Left colon (tissue), 2 donors: ENCODE results near the gene GFER. TPM values are rescaled to one million over a fixed set of nuclear protein-coding genes. Genes with fewer than 3 reads are reported as not detected.
A peak's percentile ranks its signal among the peaks of the same experiment; 100 is the strongest.
"Not testable (repeated sequence)": the region's sequence is repeated elsewhere in the genome, so short reads cannot be mapped to it uniquely, and the experiment has no call there.

Experiments
- ATAC-seq: fragments of 200-7000 bp; cut with Tn5 transposase; one replicate; pipeline ENCODE4 v1.9.1; 2020; ENCODE audit warnings: mild to moderate bottlenecking, moderate library complexity
- DNase-seq, 2 donors: peaks; one replicate each; pipeline ENCODE4 v3.0.0-alpha.2; 2020
- intact Hi-C, 2 donors: fragments of 100-400 bp; cut with DNase I in 1 of 2; cut with micrococcal nuclease in 1 of 2; formaldehyde crosslinking; loops; one replicate each; pipeline versions ENCODE4 v1.11.2 to v1.14.0; 2022; cut with DNase I, micrococcal nuclease
- total RNA-seq, 2 donors: library from RNA; stranded (reverse); fragmentation: NEBNext Ultra II Directional; extraction: Animal tissue kit (Norgen Biotek cat#: 25700); gene quantifications; one replicate each; pipeline ENCODE4 v1.2.1, GENCODE V29; 2021
- donor health status: DM: no; HTN: no; CAD: no.
- donor health status: DM: yes; HTN: yes; CAD: no.

The GFER gene
- total RNA-seq, 2 donors from 2014 or later, result 73.7 to 82.3 TPM

DNA sequence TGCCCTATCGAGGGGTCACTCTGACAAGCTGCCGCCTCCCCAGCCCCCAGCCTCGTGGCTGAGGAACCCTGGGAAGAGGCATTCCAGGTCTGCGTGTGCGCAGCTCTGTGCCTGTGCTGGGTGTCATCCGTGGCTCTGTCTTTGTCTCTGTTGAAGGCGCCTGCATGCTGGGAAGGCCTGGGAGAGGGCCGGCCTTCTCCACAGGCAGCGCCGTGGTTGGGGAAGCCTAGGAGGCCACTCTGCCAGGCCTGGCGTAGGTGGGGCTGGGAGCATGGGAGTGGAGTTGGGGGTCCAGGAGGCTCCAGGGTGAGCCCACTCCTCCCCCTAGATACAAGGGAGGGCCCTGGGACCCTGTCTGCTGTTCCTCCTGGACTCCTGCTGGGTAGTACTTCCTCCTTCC lies 46.0 kb downstream of the GFER start:
- intact Hi-C loops, result no loop called here
- no peak for DNase-seq
- ATAC-seq, result no peak

DNA sequence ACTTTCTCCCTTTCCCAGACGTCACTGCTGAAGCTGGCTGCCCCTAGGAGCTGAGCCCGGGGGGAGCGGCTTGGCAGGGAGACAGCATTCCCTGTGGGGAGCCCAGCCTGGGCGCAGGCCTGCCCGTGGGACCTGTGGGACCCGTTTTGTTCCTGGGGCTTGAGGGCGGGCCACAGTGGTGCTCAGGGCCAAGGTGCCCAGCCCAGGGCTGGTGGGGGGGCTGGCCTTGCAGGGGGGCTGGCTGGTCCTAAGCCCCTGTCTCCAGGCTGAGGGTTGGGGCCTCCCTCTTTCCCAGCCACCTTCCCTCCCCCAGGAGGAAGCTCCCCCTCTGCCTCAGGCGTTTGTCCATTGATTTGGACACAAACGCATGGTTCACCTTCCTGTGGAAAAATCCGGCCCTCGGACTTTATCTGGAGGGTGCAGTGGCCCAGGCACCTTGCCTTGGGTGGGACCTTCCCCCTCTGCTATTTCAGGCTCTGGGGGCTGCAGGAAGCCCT lies 47.1 kb downstream of the GFER start:
- intact Hi-C loops, result no loop called here

DNA sequence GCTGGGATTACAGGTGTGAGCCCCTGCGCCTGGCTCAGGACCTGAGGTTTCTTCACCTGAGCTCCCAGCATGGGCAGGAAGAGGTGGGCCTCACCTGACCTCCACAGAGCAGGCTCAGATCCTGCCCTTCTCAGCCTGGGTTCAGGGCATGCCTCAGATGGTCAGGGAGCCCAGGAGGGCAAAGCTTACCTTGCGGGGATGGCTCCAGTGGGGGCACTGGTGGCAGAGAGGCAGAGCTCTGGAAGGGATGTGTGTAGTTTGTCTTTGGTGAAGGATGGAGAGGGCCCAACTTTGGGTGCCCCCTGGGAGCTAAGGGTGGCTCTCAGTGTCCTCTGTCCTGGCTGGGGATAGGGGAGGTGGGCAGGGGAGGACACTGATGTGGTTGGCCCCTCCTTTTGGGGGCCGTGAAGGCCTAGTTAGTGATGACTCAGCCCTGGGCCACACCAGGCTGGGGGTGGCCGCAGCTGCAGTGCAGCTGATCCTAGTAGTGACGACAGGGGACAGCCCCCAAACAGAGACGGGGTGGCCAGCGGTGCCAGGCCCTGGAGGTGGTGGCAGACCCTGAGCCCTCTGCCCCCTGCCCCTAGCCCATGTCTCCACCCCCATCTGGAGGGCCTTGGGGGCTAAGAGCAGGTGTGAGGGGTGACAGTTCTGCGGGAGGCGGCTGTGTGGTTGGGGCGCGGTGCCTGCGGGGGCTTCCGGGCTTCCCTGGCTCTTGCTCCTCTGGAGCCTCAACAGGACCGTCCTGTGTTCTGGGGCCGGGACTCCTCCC lies 48.5 kb downstream of the GFER start:
- intact Hi-C loops, result no loop called here
- DNase-seq (no peak), ATAC-seq (no peak)

More for the DNA sequence above, 47.1 kb downstream of the GFER start:
- ATAC-seq, result no peak
- no peak for DNase-seq

DNA sequence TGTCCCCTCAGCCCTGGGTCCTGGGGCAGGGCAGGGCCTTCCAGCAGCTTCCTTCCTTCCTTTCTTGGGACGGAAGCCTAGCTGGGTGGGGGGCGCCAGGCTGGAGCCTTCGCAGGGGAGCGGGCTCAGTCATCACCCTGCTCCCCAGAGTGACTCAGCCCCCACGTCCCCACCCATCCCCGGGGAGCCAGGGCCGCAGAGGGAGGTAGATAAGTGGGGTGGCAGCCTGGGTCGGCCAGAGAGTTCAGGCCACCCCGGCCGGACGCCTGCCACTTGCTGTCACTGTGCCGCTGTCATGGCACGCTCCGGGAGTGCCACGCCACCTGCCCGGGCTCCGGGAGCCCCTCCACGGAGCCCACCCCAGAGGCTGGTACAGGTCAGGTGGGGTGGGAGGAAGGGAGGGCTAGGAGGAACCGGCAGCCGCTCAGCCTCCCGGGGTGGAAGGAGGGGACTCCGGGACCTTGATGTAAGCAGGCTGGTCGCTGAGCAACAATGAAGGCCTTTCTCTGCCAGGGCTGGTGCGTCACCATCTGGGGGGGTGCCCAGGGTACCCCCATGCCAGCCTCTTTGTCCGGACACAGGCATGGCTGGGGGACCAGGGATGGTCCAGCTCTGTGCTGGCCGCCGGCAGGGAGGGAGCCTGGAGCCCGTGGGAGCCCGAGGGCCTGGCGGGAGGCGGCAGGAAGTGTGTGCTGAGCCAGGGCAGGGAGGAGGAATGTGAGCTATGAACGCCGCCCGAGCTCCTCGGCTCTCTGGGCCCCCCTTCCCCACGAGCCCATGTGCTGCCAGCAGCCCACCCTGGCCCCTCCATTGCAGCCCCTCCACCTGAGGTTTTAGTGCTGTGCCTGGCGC lies 49.3 kb downstream of the GFER start:
- intact Hi-C loops, result no loop called here
- ATAC-seq, result peak; percentile 20
- peak in 1 of 2 donors; percentile 30 for DNase-seq

DNA sequence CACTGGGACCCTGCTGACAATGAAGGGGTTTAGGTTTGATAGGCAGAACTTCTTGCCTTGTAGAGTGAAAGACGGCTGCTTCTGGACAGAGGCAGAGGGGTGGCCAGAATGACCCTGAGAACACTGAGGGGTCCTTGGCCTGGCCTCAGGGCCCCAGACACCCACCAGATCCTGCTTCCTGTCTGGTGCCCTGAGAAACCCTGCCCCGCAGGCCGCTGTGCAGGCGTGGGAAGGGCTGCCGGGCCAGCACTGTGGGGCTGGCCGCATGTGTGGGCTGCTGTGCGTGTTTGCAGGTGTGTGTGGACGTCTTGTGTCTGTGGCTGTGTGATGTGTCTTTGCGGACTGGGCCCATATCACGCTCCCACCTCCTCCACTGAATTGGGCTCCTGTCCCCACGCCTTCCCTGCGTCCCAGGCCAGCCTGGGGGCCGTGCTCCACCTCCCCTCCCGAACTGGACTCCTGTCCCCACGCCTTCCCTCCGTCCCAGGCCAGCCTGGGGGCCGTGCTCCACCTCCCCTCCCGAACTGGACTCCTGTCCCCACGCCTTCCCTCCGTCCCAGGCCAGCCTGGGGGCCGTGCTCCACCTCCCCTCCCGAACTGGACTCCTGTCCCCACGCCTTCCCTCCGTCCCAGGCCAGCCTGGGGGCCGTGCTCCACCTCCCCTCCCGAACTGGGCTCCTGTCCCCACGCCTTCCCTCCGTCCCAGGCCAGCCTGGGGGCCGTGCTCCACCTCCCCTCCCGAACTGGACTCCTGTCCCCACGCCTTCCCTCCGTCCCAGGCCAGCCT lies 50.1 kb downstream of the GFER start:
- DNase-seq, ATAC-seq, intact Hi-C loops: not testable (repeated sequence)

DNA sequence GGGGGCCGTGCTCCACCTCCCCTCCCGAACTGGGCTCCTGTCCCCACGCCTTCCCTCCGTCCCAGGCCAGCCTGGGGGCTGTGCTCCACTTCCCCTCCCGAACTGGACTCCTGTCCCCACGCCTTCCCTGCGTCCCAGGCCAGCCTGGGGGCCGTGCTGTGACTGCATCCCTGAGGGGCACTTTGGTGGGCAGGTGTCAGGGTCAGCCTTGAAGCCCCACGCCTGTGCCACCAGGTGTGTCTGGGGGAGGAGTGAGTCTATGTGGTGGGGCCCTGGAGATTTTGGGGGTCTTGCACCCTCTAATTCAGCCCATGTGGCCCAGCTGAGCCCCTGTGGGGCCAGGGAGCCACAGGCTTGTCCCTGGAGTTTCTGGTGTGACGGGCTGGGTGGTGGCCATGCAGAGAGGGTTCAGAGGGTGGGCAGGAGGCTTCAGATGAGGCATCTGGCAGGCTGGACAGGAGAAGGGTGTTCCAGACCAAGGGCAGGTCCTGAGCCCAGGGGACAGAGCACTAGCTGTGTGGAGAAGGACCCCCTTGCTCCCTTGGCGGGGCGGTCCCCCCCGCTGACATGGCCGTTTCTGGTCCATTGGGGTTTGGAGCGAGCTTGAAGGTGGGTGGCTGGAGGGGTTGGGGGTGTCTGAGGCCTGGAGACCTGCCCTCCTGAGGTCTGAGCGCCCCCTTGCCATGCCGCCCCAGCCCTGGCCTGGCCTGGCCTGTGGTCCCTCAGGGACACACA lies 50.9 kb downstream of the GFER start:
- intact Hi-C loops, result no loop called here
- ATAC-seq, result no peak
- no peak for DNase-seq

DNA sequence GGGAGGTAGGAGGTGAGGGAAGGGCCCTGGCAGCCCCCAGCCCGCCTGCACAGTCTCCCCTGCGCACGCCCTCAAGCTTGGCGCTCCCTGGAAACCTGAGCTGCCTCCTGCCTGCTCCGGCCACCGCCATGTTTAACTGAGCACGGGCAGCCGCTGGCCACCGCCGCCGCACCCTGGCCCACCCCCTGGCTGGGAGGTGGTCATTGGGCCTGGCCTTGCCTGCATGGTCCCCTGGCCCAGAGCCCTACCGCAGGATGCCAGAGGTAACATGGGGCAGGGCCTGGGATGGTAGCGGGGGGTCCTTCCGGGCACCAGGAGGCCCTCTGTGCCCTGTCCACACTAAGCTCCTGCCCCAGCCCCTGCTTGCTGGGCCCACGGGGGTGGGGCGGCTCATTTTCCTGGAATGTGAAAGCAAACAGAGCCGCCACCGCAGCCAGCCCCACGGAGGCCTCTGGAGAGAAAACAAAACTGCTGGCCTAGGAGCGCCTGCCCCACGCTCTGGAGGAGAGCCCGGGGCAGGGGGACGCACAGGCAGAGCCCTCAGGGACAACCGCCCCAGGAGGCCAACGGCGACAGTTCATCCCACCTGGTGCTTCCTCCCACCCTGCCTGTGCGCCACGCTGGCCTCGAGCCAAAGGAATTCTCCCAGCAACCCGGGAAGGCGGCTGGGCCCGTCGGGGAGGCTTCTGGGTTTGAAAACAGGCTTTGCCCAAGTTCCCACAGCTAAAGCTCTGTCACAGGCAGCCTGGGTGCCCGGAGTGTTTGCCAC lies 51.6 kb downstream of the GFER start:
- ATAC-seq (peak; percentile 4), DNase-seq (peak in 1 of 2 donors; percentile 62)
- intact Hi-C loops, result no loop called here

DNA sequence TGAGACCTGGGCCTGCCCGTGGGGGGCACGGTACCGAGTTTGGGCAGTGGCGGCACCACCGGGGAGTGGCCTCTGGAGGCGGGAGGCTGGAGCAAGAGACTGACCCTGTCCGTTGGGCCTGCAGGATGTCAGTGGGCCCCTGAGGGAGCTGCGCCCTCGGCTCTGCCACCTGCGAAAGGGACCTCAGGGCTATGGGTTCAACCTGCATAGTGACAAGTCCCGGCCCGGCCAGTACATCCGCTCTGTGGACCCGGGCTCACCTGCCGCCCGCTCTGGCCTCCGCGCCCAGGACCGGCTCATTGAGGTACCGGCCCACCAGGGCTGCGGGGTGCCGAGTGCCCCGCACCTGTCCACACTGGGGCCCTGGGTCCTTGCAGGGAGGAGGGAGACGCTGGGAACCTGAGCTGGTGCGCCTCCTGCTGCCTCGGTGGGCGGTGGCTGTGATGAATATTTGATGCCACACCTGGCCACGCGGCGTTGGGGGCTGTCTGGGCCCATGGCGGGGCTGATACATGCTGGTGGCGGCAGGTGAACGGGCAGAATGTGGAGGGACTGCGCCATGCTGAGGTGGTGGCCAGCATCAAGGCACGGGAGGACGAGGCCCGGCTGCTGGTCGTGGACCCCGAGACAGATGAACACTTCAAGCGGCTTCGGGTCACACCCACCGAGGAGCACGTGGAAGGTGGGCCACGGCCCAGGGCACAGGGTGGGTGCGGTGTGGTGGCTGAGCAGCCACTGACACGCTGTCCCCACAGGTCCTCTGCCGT lies 52.4 kb downstream of the GFER start:
- intact Hi-C loops, result no loop called here
- DNase-seq, result no peak

DNA sequence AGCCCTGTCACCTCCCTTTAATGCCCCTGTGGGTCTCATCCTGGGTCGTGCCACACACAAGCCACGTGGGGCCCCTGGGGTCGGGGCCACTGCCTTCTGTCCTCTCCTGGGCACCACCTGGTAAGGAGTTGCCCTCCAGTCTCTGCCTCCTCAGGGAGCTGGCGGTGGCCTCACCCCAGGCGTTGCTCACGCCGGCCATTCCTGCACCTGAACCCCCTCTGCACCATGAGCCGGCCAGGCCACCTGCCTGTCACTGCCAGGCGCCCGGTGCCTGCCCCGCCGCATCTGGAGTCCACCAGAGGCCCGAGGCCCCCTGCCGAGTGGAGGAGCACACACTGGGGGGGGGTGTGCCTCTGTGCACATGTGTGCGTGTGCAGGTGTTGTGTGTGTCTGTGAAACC lies 53.1 kb downstream of the GFER start:
- intact Hi-C loops, result no loop called here

More for the DNA sequence above, 52.4 kb downstream of the GFER start:
- ATAC-seq, result no peak

More for the DNA sequence above, 53.1 kb downstream of the GFER start:
- ATAC-seq (no peak), DNase-seq (no peak)

Other genes with a start within 250 kb of the GFER start
- 10 to 100 TPM; 59.5 to 62.9 TPM for gene NME3, start 212.7 kb upstream of the GFER start, total RNA-seq
- gene EME2, start 211.4 kb upstream of the GFER start, total RNA-seq, result 10 to 100 TPM; 22.1 to 34.9 TPM
- 100 to 1,000 TPM; 103 to 133 TPM for gene MRPS34, start 211.1 kb upstream of the GFER start, total RNA-seq
- 10 to 100 TPM; 37.9 to 49.1 TPM for gene SPSB3, start 201.6 kb upstream of the GFER start, total RNA-seq
- gene NUBP2, start 201.2 kb upstream of the GFER start, total RNA-seq, result 10 to 100 TPM; 29.4 to 34.4 TPM
- 1 to 10 TPM in 1 of 2 donors, under 1 TPM in 1; 0.58 to 1.3 TPM for gene IGFALS, start 190.5 kb upstream of the GFER start, total RNA-seq
- 10 to 100 TPM; 64.5 to 85.0 TPM for gene HAGH, start 157.4 kb upstream of the GFER start, total RNA-seq
- 10 to 100 TPM; 60.0 to 66.9 TPM for gene FAHD1, start 157.0 kb upstream of the GFER start, total RNA-seq
- not detected for gene MEIOB, start 112.0 kb upstream of the GFER start, total RNA-seq
- gene HS3ST6, start 65.8 kb upstream of the GFER start, total RNA-seq, result 10 to 100 TPM in 1 of 2 donors, under 1 TPM in 1; 0.31 to 11.8 TPM
- gene MSRB1, start 41.0 kb upstream of the GFER start, total RNA-seq, result 10 to 100 TPM; 46.0 to 46.6 TPM
- gene RPL3L, start 29.5 kb upstream of the GFER start, total RNA-seq, result not detected
- 100 to 1,000 TPM; 224 to 273 TPM for gene NDUFB10, start 24.7 kb upstream of the GFER start, total RNA-seq
- gene RPS2, start 19.4 kb upstream of the GFER start, total RNA-seq, result 1,000 to 10,000 TPM; 1,705 to 1,742 TPM
- gene RNF151, start 17.3 kb upstream of the GFER start, total RNA-seq, result not detected
- 10 to 100 TPM; 22.0 to 23.6 TPM for gene TBL3, start 12.1 kb upstream of the GFER start, total RNA-seq
- 10 to 100 TPM; 34.6 to 49.0 TPM for gene NOXO1, start 2.7 kb upstream of the GFER start, total RNA-seq
- gene SYNGR3, start 5.8 kb downstream of the GFER start, total RNA-seq, result 1 to 10 TPM; 1.6 to 3.0 TPM
- 10 to 100 TPM; 45.8 to 52.8 TPM for gene ZNF598, start 25.6 kb downstream of the GFER start, total RNA-seq
- gene NPW, start 35.6 kb downstream of the GFER start, total RNA-seq, result 1 to 10 TPM; 1.9 to 2.5 TPM
- gene NHERF2, start 42.7 kb downstream of the GFER start, total RNA-seq, result 10 to 100 TPM; 69.3 to 73.7 TPM
- gene NTHL1, start 63.6 kb downstream of the GFER start, total RNA-seq, result 10 to 100 TPM; 27.3 to 29.5 TPM
- 100 to 1,000 TPM; 115 to 118 TPM for gene TSC2, start 63.8 kb downstream of the GFER start, total RNA-seq
- gene PKD1, start 151.7 kb downstream of the GFER start, total RNA-seq, result 10 to 100 TPM; 75.1 to 76.7 TPM
- gene RAB26, start 164.4 kb downstream of the GFER start, total RNA-seq, result 10 to 100 TPM; 24.9 to 27.2 TPM
- 10 to 100 TPM; 94.5 to 99.8 TPM for gene TRAF7, start 171.6 kb downstream of the GFER start, total RNA-seq
- gene CASKIN1, start 212.4 kb downstream of the GFER start, total RNA-seq, result under 1 TPM; 0.11 to 0.15 TPM
- gene MLST8, start 221.3 kb downstream of the GFER start, total RNA-seq, result 10 to 100 TPM; 26.7 to 31.4 TPM
- gene BRICD5, start 226.7 kb downstream of the GFER start, total RNA-seq, result 10 to 100 TPM in 1 of 2 donors, 1 to 10 TPM in 1; 6.1 to 14.4 TPM
- 10 to 100 TPM; 16.3 to 24.3 TPM for gene PGP, start 230.6 kb downstream of the GFER start, total RNA-seq
- gene E4F1, start 239.4 kb downstream of the GFER start, total RNA-seq, result 10 to 100 TPM; 23.6 to 25.1 TPM